Measurements from ENCODE around the gene MCOLN3. TPM values are rescaled to one million over a fixed set of nuclear protein-coding genes. Genes with fewer than 3 reads are reported as not detected.
"Not testable (repeated sequence)": the region's sequence is repeated elsewhere in the genome, so short reads cannot be mapped to it uniquely, and the experiment has no call there.

The MCOLN3 gene
- total RNA-seq, 4 donors from 2014 or later: 6.5 to 12.9 (median 8.6) TPM

GRCh38 chr1:84991097-84991920 is 57.0 kb downstream of the MCOLN3 start:
- no peaks in the 10 kb centered on the region for H3K9me3 ChIP-seq
- DNase-seq (ENCODE audit: low spot score in 2 of 2): no peak
- no peak overlapping the region for H3K4me3 ChIP-seq
- TF ChIP-seq CTCF (IDR thresholded peaks at IDR 0.05) (no peak), EP300 (IDR thresholded peaks at IDR 0.05) (no peak), POLR2A (IDR thresholded peaks at IDR 0.05) (no peak)
- H3K27me3 ChIP-seq: peaks cover 0 to 14% of the 10 kb centered on the region in 2 donors
- H3K27ac ChIP-seq: no peak overlapping the region
- no peaks in the 10 kb centered on the region for H3K36me3 ChIP-seq
- WGBS, 2 donors: 72 to 75% methylated on average over 8 of the region's 8 CpGs
- peaks cover 0 to 5% (median under 1%) of the 10 kb centered on the region in 4 donors for H3K4me1 ChIP-seq

- no peak overlapping the region for H3K27ac ChIP-seq
- H3K36me3 ChIP-seq: no peaks in the 10 kb centered on the region
- H3K9me3 ChIP-seq: no peaks in the 10 kb centered on the region
- H3K27me3 ChIP-seq: no peaks in the 10 kb centered on the region
- TF ChIP-seq EP300 (IDR thresholded peaks at IDR 0.05) (no peak), POLR2A (IDR thresholded peaks at IDR 0.05) (no peak)
- WGBS, 2 donors: 63 to 70% methylated on average over 2 of the region's 2 CpGs
- H3K4me1 ChIP-seq: no peaks in the 10 kb centered on the region
- no peak for DNase-seq (ENCODE audit: low spot score in 2 of 2)
- H3K4me3 ChIP-seq: no peak overlapping the region
Measured at GRCh38 chr1:84988588-84988987, 59.7 kb downstream of the MCOLN3 start.

DNA sequence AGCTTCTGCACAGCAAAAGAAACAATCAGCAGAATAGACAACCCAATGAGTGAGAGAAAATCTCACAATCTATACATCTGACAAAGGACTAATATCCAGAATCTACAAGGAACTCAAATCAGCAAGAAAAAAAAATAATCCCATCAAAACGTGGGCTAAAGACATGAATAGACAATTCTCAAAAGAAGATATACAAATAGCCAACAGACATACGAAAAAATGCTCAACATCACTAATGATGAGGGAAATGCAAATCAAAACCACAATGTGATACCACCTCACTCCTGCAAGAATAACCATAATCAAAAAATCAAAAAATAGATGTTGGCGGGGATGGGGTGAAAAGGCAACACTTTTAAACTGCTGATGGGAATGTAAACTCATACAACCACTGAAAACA is 61.7 kb downstream of the MCOLN3 start:
- H3K27me3 ChIP-seq; H3K4me3 ChIP-seq; H3K4me1 ChIP-seq; DNase-seq (ENCODE audit: low spot score in 2 of 2); H3K27ac ChIP-seq; H3K36me3 ChIP-seq; H3K9me3 ChIP-seq: not testable (repeated sequence)
- WGBS, 2 donors: 79 to 85% methylated on average over 3 of the region's 3 CpGs

- Histone ChIP-seq H3K27ac (no peak overlapping the region), H3K4me1 (no peaks in the 10 kb centered on the region), H3K27me3 (no peaks in the 10 kb centered on the region), H3K9me3 (peaks cover 0 to 2% (median 0%) of the 10 kb centered on the region in 4 donors), H3K4me3 (no peak overlapping the region), H3K36me3 (no peaks in the 10 kb centered on the region)
- DNase-seq (ENCODE audit: low spot score in 2 of 2): no peak
- TF ChIP-seq CTCF (IDR thresholded peaks at IDR 0.05) (no peak), POLR2A (IDR thresholded peaks at IDR 0.05) (no peak), EP300 (IDR thresholded peaks at IDR 0.05) (no peak)
Measured at GRCh38 chr1:84985365-84985764, 62.9 kb downstream of the MCOLN3 start.

DNA sequence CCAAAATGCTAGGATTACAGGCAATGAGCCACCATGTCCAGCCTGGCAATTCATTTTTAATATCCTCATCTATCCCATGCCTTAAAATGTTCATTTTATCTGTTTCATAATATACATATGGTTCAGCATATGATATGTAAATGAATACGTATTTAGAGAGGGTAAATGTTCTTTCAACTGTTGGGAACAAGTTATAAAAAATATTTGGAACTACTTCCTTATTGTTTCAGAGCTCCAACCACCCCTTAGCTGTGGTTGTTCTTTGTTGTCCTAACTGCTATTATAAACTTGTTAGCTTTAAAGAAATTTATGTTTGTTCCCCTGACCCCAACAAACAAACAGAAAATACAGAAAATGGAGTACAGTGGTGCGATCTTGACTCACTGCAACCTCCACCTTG is 65.9 kb downstream of the MCOLN3 start:
- no peak for DNase-seq (ENCODE audit: low spot score in 2 of 2)
- no peaks in the 10 kb centered on the region for H3K4me1 ChIP-seq
- WGBS, 2 donors: 81% methylated on average over 2 of the region's 2 CpGs
- TF ChIP-seq CTCF (IDR thresholded peaks at IDR 0.05) (no peak), POLR2A (IDR thresholded peaks at IDR 0.05) (no peak), EP300 (IDR thresholded peaks at IDR 0.05) (no peak)
- no peaks in the 10 kb centered on the region for H3K36me3 ChIP-seq
- peaks cover 0 to 8% (median 0%) of the 10 kb centered on the region in 4 donors for H3K9me3 ChIP-seq
- no peak overlapping the region for H3K4me3 ChIP-seq
- H3K27ac ChIP-seq: no peak overlapping the region
- no peaks in the 10 kb centered on the region for H3K27me3 ChIP-seq

DNA sequence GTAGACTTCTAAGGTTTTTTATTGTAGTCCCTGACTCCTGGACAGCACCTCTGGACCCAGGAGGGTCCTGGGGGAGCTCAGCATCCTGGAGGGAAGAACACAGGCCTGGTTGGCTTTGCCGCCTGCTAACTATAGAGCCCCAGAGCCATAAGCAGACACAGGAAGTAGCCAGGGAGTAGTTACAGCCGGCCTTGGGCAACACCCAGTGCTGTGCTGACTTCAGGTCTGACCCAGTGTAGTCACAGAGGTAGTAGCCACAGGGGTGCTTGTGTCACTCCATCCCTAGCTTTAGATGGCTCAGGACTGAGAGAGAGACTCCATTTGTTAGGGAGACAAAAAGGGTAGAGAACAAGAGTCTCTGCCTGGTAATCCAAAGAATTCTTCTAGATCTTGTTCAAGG is 73.3 kb downstream of the MCOLN3 start:
- H3K4me1 ChIP-seq: no peaks in the 10 kb centered on the region
- 33 to 55% methylated on average over 2 of the region's 2 CpGs for whole genome bisulfite sequencing, 2 donors
- peaks cover 0 to 6% (median 0%) of the 10 kb centered on the region in 4 donors for H3K9me3 ChIP-seq
- no peaks in the 10 kb centered on the region for H3K36me3 ChIP-seq
- DNase-seq (ENCODE audit: low spot score in 2 of 2): no peak
- no peaks in the 10 kb centered on the region for H3K27me3 ChIP-seq
- no peak overlapping the region for H3K27ac ChIP-seq
- no peak overlapping the region for H3K4me3 ChIP-seq
- TF ChIP-seq CTCF (IDR thresholded peaks at IDR 0.05) (no peak), EP300 (IDR thresholded peaks at IDR 0.05) (no peak), POLR2A (IDR thresholded peaks at IDR 0.05) (no peak)

Measured in tibial nerve (tissue), 4 donors.